Lower leg skin (tissue), 3 donors: ENCODE measurements around the gene IGSF5.

Source experiments
- POLR2A ChIP-seq, 2 donors: fragments of 450-650 bp; IDR thresholded peaks; one replicate each; pipeline ENCODE4 v1.6.1; 2016 to 2017; ENCODE audit warnings: antibody characterized with exemption in 2 of 2, mild to moderate bottlenecking in 1 of 2, moderate library complexity in 1 of 2
- TF ChIP-seq, protein P1 (sequence below), 3 donors: fragments of 450-650 bp; IDR thresholded peaks; one replicate each; pipeline ENCODE4 v1.5.1; 2016; ENCODE audit warnings: antibody characterized with exemption in 3 of 3, mild to moderate bottlenecking in 3 of 3, moderate library complexity in 2 of 3

DNA sequence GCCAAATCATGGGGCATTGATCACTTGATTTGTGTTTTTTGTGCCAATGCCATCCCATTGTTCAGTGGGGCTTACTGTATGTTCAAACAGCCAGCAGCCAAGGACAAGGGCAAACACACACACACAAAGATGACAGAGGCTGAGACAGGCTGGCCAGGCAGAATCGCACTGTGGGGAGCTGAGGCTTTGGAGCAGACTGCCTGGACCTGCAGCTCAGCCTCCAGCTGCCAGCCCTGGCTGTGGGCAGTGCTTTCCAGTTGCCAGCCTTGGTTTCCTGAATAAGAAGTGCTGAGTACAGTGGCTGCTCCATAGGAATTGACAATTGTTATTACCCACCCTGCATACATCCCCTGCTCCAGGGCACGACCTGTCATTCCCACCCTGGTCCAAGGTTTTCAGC, 105.3 kb downstream of the IGSF5 start:
- TF ChIP-seq, protein P1, sequence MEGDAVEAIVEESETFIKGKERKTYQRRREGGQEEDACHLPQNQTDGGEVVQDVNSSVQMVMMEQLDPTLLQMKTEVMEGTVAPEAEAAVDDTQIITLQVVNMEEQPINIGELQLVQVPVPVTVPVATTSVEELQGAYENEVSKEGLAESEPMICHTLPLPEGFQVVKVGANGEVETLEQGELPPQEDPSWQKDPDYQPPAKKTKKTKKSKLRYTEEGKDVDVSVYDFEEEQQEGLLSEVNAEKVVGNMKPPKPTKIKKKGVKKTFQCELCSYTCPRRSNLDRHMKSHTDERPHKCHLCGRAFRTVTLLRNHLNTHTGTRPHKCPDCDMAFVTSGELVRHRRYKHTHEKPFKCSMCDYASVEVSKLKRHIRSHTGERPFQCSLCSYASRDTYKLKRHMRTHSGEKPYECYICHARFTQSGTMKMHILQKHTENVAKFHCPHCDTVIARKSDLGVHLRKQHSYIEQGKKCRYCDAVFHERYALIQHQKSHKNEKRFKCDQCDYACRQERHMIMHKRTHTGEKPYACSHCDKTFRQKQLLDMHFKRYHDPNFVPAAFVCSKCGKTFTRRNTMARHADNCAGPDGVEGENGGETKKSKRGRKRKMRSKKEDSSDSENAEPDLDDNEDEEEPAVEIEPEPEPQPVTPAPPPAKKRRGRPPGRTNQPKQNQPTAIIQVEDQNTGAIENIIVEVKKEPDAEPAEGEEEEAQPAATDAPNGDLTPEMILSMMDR (IDR thresholded peaks at IDR 0.05), result no peak
- no peak for TF ChIP-seq POLR2A (IDR thresholded peaks at IDR 0.05)
